Mucosa of rectum (tissue), 2 donors: ENCODE results near the gene TEX10.

ENCODE experiments used
- H3K27ac ChIP-seq, 2 donors: one replicate each; pipeline ENCODE4 v1.7.0; 2013; ENCODE audit warnings: inconsistent platforms in 2 of 2, low read depth in 2 of 2, low read length in 2 of 2
- H3K27me3 ChIP-seq, 2 donors: one replicate each; pipeline ENCODE4 v1.7.0; 2013; ENCODE audit warnings: low read length in 2 of 2; ENCODE audit not compliant: control insufficient read depth in 2 of 2, insufficient read depth in 2 of 2
- H3K36me3 ChIP-seq, 2 donors: one replicate each; pipeline ENCODE4 v1.7.0; 2013; ENCODE audit warnings: low read length in 2 of 2; ENCODE audit not compliant: control insufficient read depth in 2 of 2, insufficient read depth in 2 of 2
- H3K4me1 ChIP-seq, 2 donors: one replicate each; pipeline ENCODE4 v1.7.0; 2013; ENCODE audit warnings: low read length in 2 of 2, mild to moderate bottlenecking in 1 of 2; ENCODE audit not compliant: control insufficient read depth in 2 of 2, insufficient read depth in 2 of 2
- H3K4me3 ChIP-seq, 2 donors: one replicate each; pipeline ENCODE4 v1.7.0; 2013; ENCODE audit warnings: low read length in 2 of 2
- H3K9ac ChIP-seq, 2 donors: one replicate each; pipeline ENCODE4 v1.7.0; 2013; ENCODE audit warnings: low read length in 2 of 2, low read depth in 1 of 2, mild to moderate bottlenecking in 1 of 2
- H3K9me3 ChIP-seq, 2 donors: one replicate each; pipeline ENCODE4 v1.7.0; 2013; ENCODE audit warnings: low read length in 2 of 2; ENCODE audit not compliant: control insufficient read depth in 2 of 2
- donor health status: healthy.
- donor health status: Normal muscosa, but diverticular disease.

TEX10 gene

GRCh38 chr9:100290714-100291113 lies 62.0 kb downstream of the TEX10 start:
- peaks cover 13 to 55% of the 10 kb centered on the region in 2 donors for H3K36me3 ChIP-seq

DNA sequence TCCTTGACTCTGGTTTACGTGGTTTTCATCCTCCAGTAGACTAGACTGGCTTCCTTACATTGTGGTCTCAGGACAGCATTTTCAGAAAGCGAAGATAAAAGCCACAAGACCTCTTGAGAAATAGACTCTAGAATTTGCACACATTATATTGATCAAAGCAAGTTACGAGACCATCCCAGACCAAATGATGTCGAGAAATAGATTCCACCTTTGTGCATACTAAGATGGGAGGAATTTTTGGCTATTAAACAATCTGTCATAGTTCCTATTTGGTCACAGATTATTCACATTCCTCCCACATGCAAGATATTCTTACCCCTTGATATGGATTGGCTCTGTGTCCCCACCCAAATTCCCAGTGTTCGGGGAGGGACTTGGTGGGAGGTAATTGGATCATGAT lies 65.6 kb downstream of the TEX10 start:
- Histone ChIP-seq H3K4me3 (no peak overlapping the region), H3K27ac (no peak overlapping the region), H3K27me3 (no peaks in the 10 kb centered on the region), H3K9ac (no peak overlapping the region), H3K9me3 (peaks cover 0 to 5% of the 10 kb centered on the region in 2 donors), H3K36me3 (peaks cover 14 to 29% of the 10 kb centered on the region in 2 donors), H3K4me1 (no peaks in the 10 kb centered on the region)

More at GRCh38 chr9:100290714-100291113, 62.0 kb downstream of the TEX10 start:
- no peak overlapping the region for H3K27ac ChIP-seq
- H3K4me3 ChIP-seq = no peak overlapping the region
- no peaks in the 10 kb centered on the region for H3K4me1 ChIP-seq
- H3K9me3 ChIP-seq = peaks cover 0 to 2% of the 10 kb centered on the region in 2 donors
- no peaks in the 10 kb centered on the region for H3K27me3 ChIP-seq
- no peak overlapping the region for H3K9ac ChIP-seq

DNA sequence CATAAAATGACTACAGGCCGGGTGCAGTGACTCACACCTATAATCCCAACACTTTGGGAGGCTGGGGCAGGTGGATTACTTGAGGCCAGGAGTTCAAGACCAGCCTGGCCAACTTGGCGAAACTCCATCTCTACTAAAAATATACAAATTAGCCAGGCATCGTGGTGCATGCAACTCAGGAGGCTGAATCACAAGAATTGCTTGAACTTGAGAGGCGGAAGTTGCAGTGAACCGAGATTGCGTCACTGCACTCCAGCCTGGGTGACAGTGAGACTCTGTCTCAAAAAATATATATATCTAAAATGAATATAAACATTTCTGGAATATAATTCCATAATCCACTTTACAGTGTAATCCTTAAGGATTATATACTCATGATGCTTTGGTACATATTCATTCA lies 66.5 kb downstream of the TEX10 start:
- H3K27ac ChIP-seq = no peak overlapping the region
- no peak overlapping the region for H3K9ac ChIP-seq
- peaks cover 14 to 23% of the 10 kb centered on the region in 2 donors for H3K36me3 ChIP-seq
- H3K4me3 ChIP-seq = no peak overlapping the region
- no peaks in the 10 kb centered on the region for H3K4me1 ChIP-seq
- peaks cover 0 to 5% of the 10 kb centered on the region in 2 donors for H3K9me3 ChIP-seq
- no peaks in the 10 kb centered on the region for H3K27me3 ChIP-seq

GRCh38 chr9:100285601-100286000 lies 67.1 kb downstream of the TEX10 start:
- Histone ChIP-seq H3K27ac (no peak overlapping the region), H3K36me3 (peaks cover 14 to 20% of the 10 kb centered on the region in 2 donors), H3K4me1 (no peaks in the 10 kb centered on the region), H3K4me3 (no peak overlapping the region), H3K9ac (no peak overlapping the region), H3K9me3 (peaks cover 0 to 5% of the 10 kb centered on the region in 2 donors), H3K27me3 (no peaks in the 10 kb centered on the region)

GRCh38 chr9:100285080-100285479 lies 67.7 kb downstream of the TEX10 start:
- no peak overlapping the region for H3K4me3 ChIP-seq
- no peaks in the 10 kb centered on the region for H3K4me1 ChIP-seq
- no peak overlapping the region for H3K27ac ChIP-seq
- no peaks in the 10 kb centered on the region for H3K27me3 ChIP-seq
- H3K9ac ChIP-seq = no peak overlapping the region
- H3K36me3 ChIP-seq = peaks cover 14 to 18% of the 10 kb centered on the region in 2 donors
- peaks cover 0 to 5% of the 10 kb centered on the region in 2 donors for H3K9me3 ChIP-seq

DNA sequence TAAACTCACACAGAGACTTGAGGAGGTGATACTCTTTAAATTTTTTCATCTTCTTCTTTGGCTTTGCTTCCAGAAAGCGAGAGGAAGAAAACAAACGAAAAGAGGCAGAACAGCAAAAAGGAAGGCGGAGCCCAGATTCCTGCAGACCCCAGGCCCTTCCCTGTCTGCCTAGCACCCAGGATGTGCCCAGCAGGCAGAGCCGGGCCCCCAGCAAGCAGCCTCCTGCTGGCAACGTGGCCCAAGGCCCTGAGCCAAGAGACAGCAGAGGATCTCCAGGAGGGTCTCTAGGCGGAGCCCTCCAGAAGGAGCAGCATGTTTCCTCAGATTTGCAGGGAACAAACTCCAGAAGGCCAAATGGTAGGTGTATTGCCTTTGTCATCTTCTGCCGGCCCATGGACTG lies 68.5 kb downstream of the TEX10 start:
- Histone ChIP-seq H3K9me3 (peaks cover 0 to 5% of the 10 kb centered on the region in 2 donors), H3K27me3 (no peaks in the 10 kb centered on the region), H3K36me3 (peaks cover 14 to 16% of the 10 kb centered on the region in 2 donors), H3K4me1 (no peaks in the 10 kb centered on the region), H3K27ac (no peak overlapping the region), H3K9ac (no peak overlapping the region), H3K4me3 (no peak overlapping the region)

- no peak overlapping the region for H3K9ac ChIP-seq
- H3K36me3 ChIP-seq = peaks cover 10 to 12% of the 10 kb centered on the region in 2 donors
- H3K27ac ChIP-seq = no peak overlapping the region
- no peaks in the 10 kb centered on the region for H3K4me1 ChIP-seq
- no peak overlapping the region for H3K4me3 ChIP-seq
- H3K27me3 ChIP-seq = no peaks in the 10 kb centered on the region
- peaks cover 0 to 5% of the 10 kb centered on the region in 2 donors for H3K9me3 ChIP-seq
Observed at GRCh38 chr9:100282388-100282719, 70.4 kb downstream of the TEX10 start.

DNA sequence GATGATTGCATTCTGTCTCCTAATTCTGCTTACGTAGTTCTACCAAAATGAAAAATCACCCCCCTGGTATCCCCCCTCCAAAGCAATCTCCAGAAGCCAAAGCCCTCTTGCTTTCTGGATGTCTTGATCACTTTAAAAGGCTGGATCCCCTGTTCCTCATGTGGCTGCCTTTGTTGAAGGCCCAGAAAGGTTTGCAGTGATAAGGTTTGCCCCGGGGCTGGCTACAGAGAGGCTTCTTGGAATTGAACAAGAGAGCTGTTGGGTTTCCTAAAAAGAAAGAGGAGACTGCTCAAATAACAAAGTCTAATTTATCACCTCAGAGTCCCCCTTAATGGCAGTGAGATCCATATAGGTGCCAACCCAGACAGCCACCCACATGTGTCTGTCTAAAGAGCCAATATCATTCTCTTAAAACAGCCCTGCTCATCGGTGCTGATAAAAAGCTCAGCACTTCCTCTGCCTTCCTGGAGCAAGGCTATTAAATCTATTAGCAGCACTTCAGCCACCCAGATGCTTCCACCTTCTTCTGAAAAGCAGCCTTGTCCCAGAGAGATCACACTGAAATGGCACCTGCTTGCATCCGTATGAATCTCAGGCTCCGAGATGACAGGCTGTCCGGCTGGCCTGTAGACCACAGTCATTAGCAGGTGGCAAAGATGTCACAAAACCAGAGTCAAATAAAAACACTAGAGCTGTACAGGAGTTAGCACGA lies 70.9 kb downstream of the TEX10 start:
- H3K36me3 ChIP-seq = peaks cover 5 to 12% of the 10 kb centered on the region in 2 donors
- peaks cover 0 to 5% of the 10 kb centered on the region in 2 donors for H3K9me3 ChIP-seq
- H3K27me3 ChIP-seq = no peaks in the 10 kb centered on the region
- no peak overlapping the region for H3K4me3 ChIP-seq
- no peak overlapping the region for H3K9ac ChIP-seq
- H3K27ac ChIP-seq = no peak overlapping the region
- H3K4me1 ChIP-seq = no peaks in the 10 kb centered on the region

DNA sequence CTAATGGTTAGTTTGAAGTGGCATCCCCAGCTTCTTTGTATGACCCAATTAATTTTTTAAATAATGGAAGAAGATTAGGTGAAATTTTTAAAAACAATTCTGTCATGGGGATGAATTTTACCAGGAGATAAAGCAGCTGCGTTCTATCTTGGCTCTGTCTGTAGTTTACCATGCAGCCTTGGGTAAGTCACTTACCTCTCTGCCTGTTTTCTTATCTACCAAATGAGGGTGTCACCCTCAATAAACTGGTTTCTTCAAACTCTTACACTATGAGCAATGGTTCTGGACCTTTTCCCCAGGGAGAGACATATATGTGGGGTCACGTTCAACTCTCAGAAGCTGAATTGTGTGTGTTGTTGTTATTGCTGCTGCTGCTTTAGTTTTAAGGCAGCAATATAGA lies 71.7 kb downstream of the TEX10 start:
- Histone ChIP-seq H3K36me3 (peaks cover 5 to 12% of the 10 kb centered on the region in 2 donors), H3K4me1 (no peaks in the 10 kb centered on the region), H3K27ac (no peak overlapping the region), H3K9me3 (peaks cover 0 to 5% of the 10 kb centered on the region in 2 donors), H3K27me3 (no peaks in the 10 kb centered on the region), H3K9ac (no peak overlapping the region), H3K4me3 (no peak overlapping the region)

DNA sequence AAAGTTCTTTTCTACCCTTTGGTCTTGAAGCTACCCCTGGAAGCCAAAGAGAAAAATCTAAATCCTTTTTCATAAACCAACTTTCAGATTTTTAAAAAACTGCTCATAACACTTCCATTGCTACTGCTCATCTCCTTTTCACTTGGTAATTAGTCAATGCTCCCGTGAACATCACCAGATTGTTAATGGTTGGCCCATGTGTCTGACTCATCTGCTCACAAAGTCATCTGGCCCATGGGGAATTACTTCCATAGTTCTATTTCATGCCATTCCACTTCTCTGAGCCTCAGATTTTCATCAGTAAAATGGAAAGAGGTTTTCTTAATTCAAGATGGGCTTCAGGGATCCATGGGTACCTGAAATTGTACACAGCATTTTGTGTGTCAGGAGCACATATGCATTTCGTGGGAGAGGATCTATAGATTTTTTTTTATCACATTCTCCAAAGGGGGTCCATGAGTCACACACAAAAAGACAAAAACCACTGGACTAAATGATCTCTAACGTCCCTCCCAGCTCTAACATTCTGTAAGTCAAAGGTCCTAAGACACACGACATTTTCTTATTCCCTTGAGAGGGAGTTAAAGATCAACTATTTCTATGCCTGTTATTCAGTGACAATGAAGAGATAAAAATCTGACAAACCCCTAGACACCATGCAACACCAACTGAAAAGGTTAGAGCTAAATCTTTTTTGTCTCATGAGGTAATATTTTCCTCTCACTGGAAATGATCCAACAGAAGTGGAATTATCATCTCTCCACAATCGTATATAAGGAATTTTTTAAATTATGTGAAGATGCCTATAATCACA lies 75.4 kb downstream of the TEX10 start:
- no peak overlapping the region for H3K4me3 ChIP-seq
- H3K9me3 ChIP-seq = no peaks in the 10 kb centered on the region
- no peaks in the 10 kb centered on the region for H3K4me1 ChIP-seq
- H3K9ac ChIP-seq = no peak overlapping the region
- no peaks in the 10 kb centered on the region for H3K27me3 ChIP-seq
- H3K27ac ChIP-seq = no peak overlapping the region
- H3K36me3 ChIP-seq = peaks cover 0 to 7% of the 10 kb centered on the region in 2 donors
